Adipose tissue (tissue), 3 donors: Measurements from ENCODE around the gene SIPA1L3. TPM values are rescaled to one million over a fixed set of nuclear protein-coding genes. Genes with fewer than 3 reads are reported as not detected.

Source experiments
- H3K27ac ChIP-seq: one replicate; pipeline ENCODE4 v1.5.1; 2013; ENCODE audit warnings: low read depth, low read length
- WGBS, 3 donors: extraction: QIAGEN DNeasy Blood & Tissue Kit; methylation state at CpG; one replicate each; pipeline ENCODE4 v1.1.7; 2013; 5-methylcytosine and 5-hydroxymethylcytosine counted together
- polyA plus RNA-seq, 3 donors: library from polyadenylated mRNA; stranded (reverse); fragments of 200-250 nt; gene quantifications; one replicate each; pipeline ENCODE4 v1.2.3, GENCODE V29; 2013
- donor health status: healthy with polysubstance abuse.
- donor health status: Bipolar disorder and iron deficiency.
- donor health status: healthy.

Gene SIPA1L3
- polyA plus RNA-seq, 3 donors: 2.5 to 7.1 (median 3.3) TPM

GRCh38 chr19:38139122-38139521 lies 232.1 kb downstream of the SIPA1L3 start:
- no peak overlapping the region for H3K27ac ChIP-seq
- 78 to 90% (median 78%) methylated on average over 6 of the region's 6 CpGs for WGBS, 3 donors

GRCh38 chr19:38141108-38141507 lies 234.1 kb downstream of the SIPA1L3 start:
- WGBS, 3 donors: 95 to 96% (median 96%) methylated on average over 13 of the region's 13 CpGs
- H3K27ac ChIP-seq: no peak overlapping the region

GRCh38 chr19:38142176-38143035 lies 235.4 kb downstream of the SIPA1L3 start:
- no peak overlapping the region for H3K27ac ChIP-seq
- 67 to 72% (median 69%) methylated on average over 17 of the region's 17 CpGs for WGBS, 3 donors

- WGBS, 3 donors: 86 to 90% (median 88%) methylated on average over 5 of the region's 5 CpGs
- no peak overlapping the region for H3K27ac ChIP-seq
Measured at GRCh38 chr19:38143847-38144246, 236.8 kb downstream of the SIPA1L3 start.

- WGBS, 3 donors: 95 to 99% (median 96%) methylated on average over 6 of the region's 6 CpGs
- H3K27ac ChIP-seq: no peak overlapping the region
Measured at GRCh38 chr19:38144667-38145066, 237.7 kb downstream of the SIPA1L3 start.

- H3K27ac ChIP-seq: no peak overlapping the region
- WGBS, 3 donors: 62 to 83% (median 68%) methylated on average over 4 of the region's 4 CpGs
Measured at GRCh38 chr19:38145623-38146022, 238.6 kb downstream of the SIPA1L3 start.

GRCh38 chr19:38148337-38148736 lies 241.3 kb downstream of the SIPA1L3 start:
- no peak overlapping the region for H3K27ac ChIP-seq
- WGBS, 3 donors: 88 to 93% (median 91%) methylated on average over 9 of the region's 9 CpGs

- no peak overlapping the region for H3K27ac ChIP-seq
- 75 to 83% (median 77%) methylated on average over 6 of the region's 6 CpGs for WGBS, 3 donors
Measured at GRCh38 chr19:38149661-38150061, 242.7 kb downstream of the SIPA1L3 start.

- H3K27ac ChIP-seq: no peak overlapping the region
- 89 to 90% (median 89%) methylated on average over 9 of the region's 9 CpGs for WGBS, 3 donors
Measured at GRCh38 chr19:38151242-38151641, 244.2 kb downstream of the SIPA1L3 start.

- 91 to 92% (median 92%) methylated on average over 40 of the region's 40 CpGs for WGBS, 3 donors
- no peak overlapping the region for H3K27ac ChIP-seq
Measured at GRCh38 chr19:38152461-38153379, 245.7 kb downstream of the SIPA1L3 start.

GRCh38 chr19:38155453-38155852 lies 248.4 kb downstream of the SIPA1L3 start:
- 72 to 80% (median 74%) methylated on average over 6 of the region's 6 CpGs for WGBS, 3 donors
- no peak overlapping the region for H3K27ac ChIP-seq

GRCh38 chr19:38158730-38159129 lies 251.7 kb downstream of the SIPA1L3 start:
- WGBS, 3 donors: 86 to 90% (median 87%) methylated on average over 5 of the region's 5 CpGs
- no peak overlapping the region for H3K27ac ChIP-seq

GRCh38 chr19:38162094-38162493 lies 255.1 kb downstream of the SIPA1L3 start:
- H3K27ac ChIP-seq: no peak overlapping the region
- WGBS, 3 donors: 94 to 100% (median 98%) methylated on average over 5 of the region's 5 CpGs

- 97 to 100% (median 97%) methylated on average over 7 of the region's 7 CpGs for WGBS, 3 donors
- no peak overlapping the region for H3K27ac ChIP-seq
Measured at GRCh38 chr19:38162632-38163031, 255.6 kb downstream of the SIPA1L3 start.

GRCh38 chr19:38163419-38164290 lies 256.6 kb downstream of the SIPA1L3 start:
- H3K27ac ChIP-seq: no peak overlapping the region
- 95 to 96% (median 96%) methylated on average over 22 to 23 of the region's 23 CpGs for WGBS, 3 donors

- WGBS, 3 donors: 93 to 96% (median 94%) methylated on average over 24 to 25 of the region's 25 CpGs
- no peak overlapping the region for H3K27ac ChIP-seq
Measured at GRCh38 chr19:38164526-38164925, 257.5 kb downstream of the SIPA1L3 start.

- 95 to 96% (median 96%) methylated on average over 6 of the region's 6 CpGs for WGBS, 3 donors
- H3K27ac ChIP-seq: no peak overlapping the region
Measured at GRCh38 chr19:38165335-38165734, 258.3 kb downstream of the SIPA1L3 start.

GRCh38 chr19:38168637-38169036 lies 261.6 kb downstream of the SIPA1L3 start:
- 87 to 90% (median 87%) methylated on average over 4 of the region's 4 CpGs for WGBS, 3 donors
- no peak overlapping the region for H3K27ac ChIP-seq
